ENCODE data around the gene IGSF21. TPM values are rescaled to one million over a fixed set of nuclear protein-coding genes. Genes with fewer than 3 reads are reported as not detected.

Gene IGSF21
- total and polyA plus RNA-seq, 5 donors from 2014 or later, result not detected

- Mint-ChIP-seq H3K27ac (no peak overlapping the region), H3K27me3 (peaks cover 5% of the 10 kb centered on the region), H3K4me3 (no peak overlapping the region), H3K9me3 (peaks cover 0 to 5% (median 0%) of the 10 kb centered on the region in 7 donors), H3K36me3 (no peaks in the 10 kb centered on the region), H3K4me1 (no peaks in the 10 kb centered on the region)
- H3K4me1 ChIP-seq (ENCODE audit: control insufficient read depth, insufficient read depth, low read length, poor library complexity, severe bottlenecking), result no peaks in the 10 kb centered on the region
- no peak overlapping the region for H3K27ac ChIP-seq (ENCODE audit: insufficient read depth, low read length, poor library complexity, severe bottlenecking)
- DNase-seq, result no peak
- no peaks in the 10 kb centered on the region for H3K27me3 ChIP-seq (ENCODE audit: control insufficient read depth, insufficient read depth, low read length)
- ATAC-seq (ENCODE audit: low read depth in 2 of 2), result no peak
- no peaks in the 10 kb centered on the region for H3K9me3 ChIP-seq (ENCODE audit: control insufficient read depth in 2 of 2, low read length in 2 of 2)
- no peaks in the 10 kb centered on the region for H3K36me3 ChIP-seq (ENCODE audit: control insufficient read depth, insufficient read depth, low read length)
- no peak overlapping the region for H3K4me3 ChIP-seq (ENCODE audit: low read depth, low read length)
Observed at GRCh38 chr1:18340787-18341186, 233.2 kb downstream of the IGSF21 start.

GRCh38 chr1:18341291-18342069 lies 233.9 kb downstream of the IGSF21 start:
- no peak overlapping the region for H3K27ac Mint-ChIP-seq

GRCh38 chr1:18342744-18343143 lies 235.1 kb downstream of the IGSF21 start:
- H3K4me1 Mint-ChIP-seq, result no peaks in the 10 kb centered on the region
- Histone ChIP-seq H3K36me3 (ENCODE audit: control insufficient read depth, insufficient read depth, low read length) (no peaks in the 10 kb centered on the region), H3K4me1 (ENCODE audit: control insufficient read depth, insufficient read depth, low read length, poor library complexity, severe bottlenecking) (no peaks in the 10 kb centered on the region), H3K27ac (ENCODE audit: insufficient read depth, low read length, poor library complexity, severe bottlenecking) (no peak overlapping the region), H3K27me3 (ENCODE audit: control insufficient read depth, insufficient read depth, low read length) (no peaks in the 10 kb centered on the region), H3K4me3 (ENCODE audit: low read depth, low read length) (no peak overlapping the region), H3K9me3 (ENCODE audit: control insufficient read depth in 2 of 2, low read length in 2 of 2) (no peaks in the 10 kb centered on the region)
- H3K9me3 Mint-ChIP-seq, result peaks cover 0 to 5% (median 0%) of the 10 kb centered on the region in 7 donors
- ATAC-seq (ENCODE audit: low read depth in 2 of 2), result no peak
- H3K4me3 Mint-ChIP-seq, result no peak overlapping the region
- H3K27me3 Mint-ChIP-seq, result peaks cover 5% of the 10 kb centered on the region
- no peak overlapping the region for H3K27ac Mint-ChIP-seq
- no peak for DNase-seq
- H3K36me3 Mint-ChIP-seq, result no peaks in the 10 kb centered on the region

More at GRCh38 chr1:18341291-18342069, 233.9 kb downstream of the IGSF21 start:
- peaks cover 0 to 5% (median 0%) of the 10 kb centered on the region in 7 donors for H3K9me3 Mint-ChIP-seq
- H3K4me3 Mint-ChIP-seq, result no peak overlapping the region
- H3K36me3 Mint-ChIP-seq, result no peaks in the 10 kb centered on the region
- no peak overlapping the region for H3K4me3 ChIP-seq (ENCODE audit: low read depth, low read length)
- H3K27ac ChIP-seq (ENCODE audit: insufficient read depth, low read length, poor library complexity, severe bottlenecking), result no peak overlapping the region
- H3K9me3 ChIP-seq (ENCODE audit: control insufficient read depth in 2 of 2, low read length in 2 of 2), result no peaks in the 10 kb centered on the region
- no peaks in the 10 kb centered on the region for H3K4me1 Mint-ChIP-seq
- H3K27me3 Mint-ChIP-seq, result peaks cover 5% of the 10 kb centered on the region
- H3K36me3 ChIP-seq (ENCODE audit: control insufficient read depth, insufficient read depth, low read length), result no peaks in the 10 kb centered on the region
- H3K4me1 ChIP-seq (ENCODE audit: control insufficient read depth, insufficient read depth, low read length, poor library complexity, severe bottlenecking), result no peaks in the 10 kb centered on the region
- DNase-seq, result no peak
- no peaks in the 10 kb centered on the region for H3K27me3 ChIP-seq (ENCODE audit: control insufficient read depth, insufficient read depth, low read length)
- ATAC-seq (ENCODE audit: low read depth in 2 of 2), result no peak

DNA sequence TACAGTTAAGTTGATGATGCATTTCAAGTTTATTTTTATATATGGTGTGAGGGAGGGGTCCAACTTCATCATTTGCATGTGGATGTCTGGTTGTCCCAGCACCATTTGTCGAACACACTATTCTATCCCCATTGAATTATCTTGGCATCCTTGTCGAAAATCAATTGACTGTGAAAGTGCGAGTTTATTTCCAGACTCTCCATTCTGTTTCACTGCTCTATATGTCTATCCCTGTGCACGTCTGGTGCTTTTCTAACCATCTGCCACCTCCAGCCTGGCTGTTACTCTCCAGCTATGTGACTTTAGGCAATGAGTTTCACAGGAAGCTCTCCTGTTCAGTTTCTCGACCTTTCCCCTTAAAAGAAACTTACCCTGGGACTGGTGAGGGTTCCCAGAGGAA lies 236.0 kb downstream of the IGSF21 start:
- no peak overlapping the region for H3K27ac ChIP-seq (ENCODE audit: insufficient read depth, low read length, poor library complexity, severe bottlenecking)
- Mint-ChIP-seq H3K36me3 (no peaks in the 10 kb centered on the region), H3K4me3 (no peak overlapping the region), H3K9me3 (peaks cover 0 to 5% (median 0%) of the 10 kb centered on the region in 7 donors), H3K27me3 (peaks cover 5% of the 10 kb centered on the region), H3K4me1 (no peaks in the 10 kb centered on the region), H3K27ac (no peak overlapping the region)
- no peaks in the 10 kb centered on the region for H3K4me1 ChIP-seq (ENCODE audit: control insufficient read depth, insufficient read depth, low read length, poor library complexity, severe bottlenecking)
- DNase-seq, result no peak
- no peak overlapping the region for H3K4me3 ChIP-seq (ENCODE audit: low read depth, low read length)
- H3K9me3 ChIP-seq (ENCODE audit: control insufficient read depth in 2 of 2, low read length in 2 of 2), result no peaks in the 10 kb centered on the region
- H3K36me3 ChIP-seq (ENCODE audit: control insufficient read depth, insufficient read depth, low read length), result no peaks in the 10 kb centered on the region
- no peaks in the 10 kb centered on the region for H3K27me3 ChIP-seq (ENCODE audit: control insufficient read depth, insufficient read depth, low read length)
- no peak for ATAC-seq (ENCODE audit: low read depth in 2 of 2)

DNA sequence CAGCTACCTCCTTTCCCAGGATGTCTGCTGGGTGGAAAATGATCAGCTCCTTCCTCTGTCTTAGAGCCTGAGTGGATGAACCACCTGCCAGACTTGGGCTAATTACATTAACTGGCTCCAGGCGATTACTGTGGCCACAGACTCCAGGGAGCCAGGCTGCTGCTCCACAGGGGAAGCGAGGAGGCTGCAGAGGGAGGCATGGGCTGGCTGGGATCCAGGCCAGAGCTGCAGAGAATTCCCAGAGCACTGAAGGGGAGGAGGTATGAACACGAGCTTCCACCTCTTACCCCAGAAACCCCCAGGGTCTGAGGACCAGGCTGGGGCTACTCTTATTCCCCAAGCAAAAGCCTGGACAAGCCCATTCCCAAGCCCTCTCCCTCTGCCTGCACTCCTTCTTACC lies 237.2 kb downstream of the IGSF21 start:
- Histone ChIP-seq H3K4me1 (ENCODE audit: control insufficient read depth, insufficient read depth, low read length, poor library complexity, severe bottlenecking) (no peaks in the 10 kb centered on the region), H3K27ac (ENCODE audit: insufficient read depth, low read length, poor library complexity, severe bottlenecking) (no peak overlapping the region), H3K9me3 (ENCODE audit: control insufficient read depth in 2 of 2, low read length in 2 of 2) (no peaks in the 10 kb centered on the region), H3K27me3 (ENCODE audit: control insufficient read depth, insufficient read depth, low read length) (no peaks in the 10 kb centered on the region), H3K36me3 (ENCODE audit: control insufficient read depth, insufficient read depth, low read length) (no peaks in the 10 kb centered on the region), H3K4me3 (ENCODE audit: low read depth, low read length) (no peak overlapping the region)
- Mint-ChIP-seq H3K27ac (no peak overlapping the region), H3K4me1 (no peaks in the 10 kb centered on the region), H3K27me3 (peaks cover 5% of the 10 kb centered on the region), H3K4me3 (no peak overlapping the region), H3K36me3 (no peaks in the 10 kb centered on the region), H3K9me3 (peaks cover 0 to 4% (median 0%) of the 10 kb centered on the region in 7 donors)
- DNase-seq, result no peak
- ATAC-seq (ENCODE audit: low read depth in 2 of 2), result no peak

- Mint-ChIP-seq H3K4me3 (no peak overlapping the region), H3K27ac (no peak overlapping the region), H3K36me3 (no peaks in the 10 kb centered on the region), H3K4me1 (no peaks in the 10 kb centered on the region), H3K9me3 (peaks cover 0 to 3% (median 0%) of the 10 kb centered on the region in 7 donors), H3K27me3 (peaks cover under 1% of the 10 kb centered on the region)
- Histone ChIP-seq H3K27ac (ENCODE audit: insufficient read depth, low read length, poor library complexity, severe bottlenecking) (no peak overlapping the region), H3K4me1 (ENCODE audit: control insufficient read depth, insufficient read depth, low read length, poor library complexity, severe bottlenecking) (no peaks in the 10 kb centered on the region), H3K36me3 (ENCODE audit: control insufficient read depth, insufficient read depth, low read length) (no peaks in the 10 kb centered on the region), H3K27me3 (ENCODE audit: control insufficient read depth, insufficient read depth, low read length) (no peaks in the 10 kb centered on the region), H3K9me3 (ENCODE audit: control insufficient read depth in 2 of 2, low read length in 2 of 2) (no peaks in the 10 kb centered on the region), H3K4me3 (ENCODE audit: low read depth, low read length) (no peak overlapping the region)
- no peak for ATAC-seq (ENCODE audit: low read depth in 2 of 2)
- no peak for DNase-seq
Observed at GRCh38 chr1:18347559-18347958, 240.0 kb downstream of the IGSF21 start.

GRCh38 chr1:18348354-18348753 lies 240.8 kb downstream of the IGSF21 start:
- Mint-ChIP-seq H3K36me3 (no peaks in the 10 kb centered on the region), H3K27ac (no peak overlapping the region)
- no peak for DNase-seq

DNA sequence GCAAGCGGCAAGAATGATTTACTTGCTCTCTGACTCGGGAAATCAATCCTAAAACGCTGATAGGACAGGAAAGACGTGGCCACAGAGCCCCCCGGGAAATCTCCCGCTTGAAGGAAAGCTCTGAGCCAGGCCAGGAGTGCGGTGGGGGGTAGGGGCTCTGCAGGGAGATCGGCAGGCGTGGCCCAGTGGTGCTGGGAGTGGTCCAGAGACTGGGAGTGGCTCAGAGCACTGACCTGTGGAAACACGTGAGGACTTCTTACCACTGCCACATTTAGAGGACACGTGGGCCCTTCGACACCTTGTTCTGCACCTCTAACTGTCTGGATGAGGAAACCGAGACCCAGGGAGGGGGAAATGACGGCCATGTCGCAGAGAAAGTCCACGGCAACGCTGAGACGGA lies 243.1 kb downstream of the IGSF21 start:
- Histone ChIP-seq H3K4me3 (ENCODE audit: low read depth, low read length) (no peak overlapping the region), H3K27ac (ENCODE audit: insufficient read depth, low read length, poor library complexity, severe bottlenecking) (no peak overlapping the region), H3K9me3 (ENCODE audit: control insufficient read depth in 2 of 2, low read length in 2 of 2) (no peaks in the 10 kb centered on the region), H3K4me1 (ENCODE audit: control insufficient read depth, insufficient read depth, low read length, poor library complexity, severe bottlenecking) (no peaks in the 10 kb centered on the region), H3K36me3 (ENCODE audit: control insufficient read depth, insufficient read depth, low read length) (no peaks in the 10 kb centered on the region), H3K27me3 (ENCODE audit: control insufficient read depth, insufficient read depth, low read length) (no peaks in the 10 kb centered on the region)
- DNase-seq (no peak), ATAC-seq (ENCODE audit: low read depth in 2 of 2) (no peak)
- Mint-ChIP-seq H3K27me3 (peaks cover 4% of the 10 kb centered on the region), H3K4me1 (no peaks in the 10 kb centered on the region), H3K4me3 (no peak overlapping the region), H3K9me3 (peaks cover 0 to 1% (median 0%) of the 10 kb centered on the region in 7 donors), H3K36me3 (no peaks in the 10 kb centered on the region), H3K27ac (peak overlapping the region in 1 of 3 donors; percentile 53)

More at GRCh38 chr1:18348354-18348753, 240.8 kb downstream of the IGSF21 start:
- H3K4me3 Mint-ChIP-seq, result no peak overlapping the region
- H3K9me3 Mint-ChIP-seq, result peaks cover 0 to 2% (median 0%) of the 10 kb centered on the region in 7 donors
- ATAC-seq (ENCODE audit: low read depth in 2 of 2), result no peak
- Histone ChIP-seq H3K4me3 (ENCODE audit: low read depth, low read length) (no peak overlapping the region), H3K36me3 (ENCODE audit: control insufficient read depth, insufficient read depth, low read length) (no peaks in the 10 kb centered on the region), H3K27ac (ENCODE audit: insufficient read depth, low read length, poor library complexity, severe bottlenecking) (no peak overlapping the region), H3K9me3 (ENCODE audit: control insufficient read depth in 2 of 2, low read length in 2 of 2) (no peaks in the 10 kb centered on the region), H3K27me3 (ENCODE audit: control insufficient read depth, insufficient read depth, low read length) (no peaks in the 10 kb centered on the region), H3K4me1 (ENCODE audit: control insufficient read depth, insufficient read depth, low read length, poor library complexity, severe bottlenecking) (no peaks in the 10 kb centered on the region)
- H3K4me1 Mint-ChIP-seq, result no peaks in the 10 kb centered on the region
- no peaks in the 10 kb centered on the region for H3K27me3 Mint-ChIP-seq
